SK-N-MC (cell line): Measurements from ENCODE around the gene PRRX2.

Experiments
- EZH2 ChIP-seq: fragments of 200-600 bp; sonication (generic); IDR thresholded peaks from one replicate; pipeline ENCODE4 v1.6.1; 2017; ENCODE audit warnings: antibody characterized with exemption
- POLR2AphosphoS5 ChIP-seq: IDR thresholded peaks from 2 replicates; pipeline ENCODE4 v1.6.1; 2012; ENCODE audit warnings: mild to moderate bottlenecking, low read depth, low read length, borderline replicate concordance

GRCh38 chr9:129750013-129750638 lies 84.7 kb downstream of the PRRX2 start:
- TF ChIP-seq EZH2 (no peak), POLR2AphosphoS5 (no peak)
